NT2/D1 (cell line): ENCODE measurements around the gene ABHD10.

Experiments
- YY1 ChIP-seq: IDR thresholded peaks from 2 replicates; pipeline ENCODE4 v1.6.1; 2011; ENCODE audit not compliant: insufficient read length, insufficient read depth
- ZNF274 ChIP-seq: IDR thresholded peaks from 2 replicates; pipeline ENCODE4 v1.6.1; 2011; ENCODE audit warnings: mild to moderate bottlenecking, low read depth, low read length

DNA sequence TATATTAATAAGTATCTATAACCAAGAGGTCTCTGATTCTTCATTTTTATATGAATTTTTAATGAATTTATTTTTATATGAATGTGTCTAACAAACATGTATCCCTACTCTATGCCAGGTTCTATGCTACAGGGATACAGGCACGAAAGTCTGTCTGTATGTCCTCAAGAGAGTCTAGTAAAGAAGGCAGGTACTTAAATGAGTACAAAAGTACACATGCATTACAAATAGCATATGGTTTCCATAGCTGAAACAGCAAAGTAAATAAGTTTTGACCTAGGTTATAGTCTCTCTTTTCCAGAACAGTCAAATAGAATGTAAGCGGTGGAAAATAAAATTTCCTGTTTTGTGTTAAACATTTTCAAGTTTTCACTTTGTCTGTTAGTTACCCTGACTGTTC, 13.3 kb upstream of the ABHD10 start:
- no peak for TF ChIP-seq YY1
- TF ChIP-seq ZNF274, result no peak
